SK-N-SH treated with all-trans-retinoic acid at 6 μM for 48 hours (cell line): ENCODE measurements around the gene FAAH.
A peak's percentile ranks its signal among the peaks of the same experiment; 100 is the strongest.

ENCODE experiments used
- ATAC-seq: fragments of 200-7000 bp; cut with Tn5 transposase; 3 replicates; pipeline ENCODE4 v1.9.1; 2020; ENCODE audit warnings: mild to moderate bottlenecking, moderate library complexity
- ARNTL ChIP-seq: fragments of 450-650 bp; formaldehyde crosslinking; IDR thresholded peaks from 2 replicates; pipeline ENCODE4 v1.5.0; 2020; ENCODE audit warnings: low read depth, mild to moderate bottlenecking, moderate library complexity, borderline replicate concordance
- BACH2 ChIP-seq: fragments of 250-450 bp; sonication (Bioruptor Pico); IDR thresholded peaks from 2 replicates; pipeline ENCODE4 v1.9.0; 2021; ENCODE audit warnings: mild to moderate bottlenecking, borderline replicate concordance
- CREB5 ChIP-seq: fragments of 250-450 bp; sonication (Bioruptor Pico); IDR thresholded peaks from 2 replicates; pipeline ENCODE4 v1.5.1; 2020; ENCODE audit warnings: low read depth, mild to moderate bottlenecking, moderate library complexity
- CSDC2 ChIP-seq: fragments of 250-450 bp; sonication (Bioruptor Pico); IDR thresholded peaks from 2 replicates; pipeline ENCODE4 v1.5.0; 2020; ENCODE audit warnings: mild to moderate bottlenecking, moderate library complexity
- ESRRG ChIP-seq: fragments of 250-450 bp; sonication (Bioruptor Pico); IDR thresholded peaks from 2 replicates; pipeline ENCODE4 v1.6.1; 2021; ENCODE audit warnings: mild to moderate bottlenecking
- GLIS3 ChIP-seq: fragments of 250-450 bp; sonication (Bioruptor Pico); IDR thresholded peaks from 2 replicates; pipeline ENCODE4 v1.5.0; 2020; ENCODE audit warnings: mild to moderate bottlenecking, moderate library complexity
- ISL1 ChIP-seq: fragments of 250-450 bp; sonication (Bioruptor Pico); IDR thresholded peaks from 2 replicates; pipeline ENCODE4 v2.1.2; 2022; ENCODE audit warnings: mild to moderate bottlenecking, moderate library complexity
- OSR1 ChIP-seq: fragments of 250-450 bp; sonication (Bioruptor Pico); IDR thresholded peaks from 2 replicates; pipeline ENCODE4 v1.8.0; 2022; ENCODE audit warnings: moderate library complexity, mild to moderate bottlenecking, inconsistent platforms
- PATZ1 ChIP-seq: fragments of 250-450 bp; sonication (Bioruptor Pico); IDR thresholded peaks from 2 replicates; pipeline ENCODE4 v1.8.0; 2020; ENCODE audit warnings: mild to moderate bottlenecking, moderate library complexity, borderline replicate concordance
- POU6F1 ChIP-seq: fragments of 250-450 bp; sonication (Bioruptor Pico); IDR thresholded peaks from 2 replicates; pipeline ENCODE4 v1.8.0; 2021; ENCODE audit warnings: low read depth, mild to moderate bottlenecking, moderate library complexity, borderline replicate concordance
- PPARA ChIP-seq: fragments of 250-450 bp; sonication (Bioruptor Pico); IDR thresholded peaks from 2 replicates; pipeline ENCODE4 v1.5.0; 2020; ENCODE audit warnings: mild to moderate bottlenecking, borderline replicate concordance
- RARB ChIP-seq: fragments of 250-450 bp; sonication (Bioruptor Pico); IDR thresholded peaks from 2 replicates; pipeline ENCODE4 v1.8.0; 2021; ENCODE audit warnings: mild to moderate bottlenecking, moderate library complexity
- SNAI2 ChIP-seq: fragments of 250-450 bp; sonication (Bioruptor Pico); IDR thresholded peaks from 2 replicates; pipeline ENCODE4 v1.5.0; 2020; ENCODE audit warnings: mild to moderate bottlenecking, moderate library complexity
- TCF4 ChIP-seq: fragments of 250-450 bp; sonication (Bioruptor Pico); IDR thresholded peaks from 2 replicates; pipeline ENCODE4 v1.8.0; 2021; ENCODE audit warnings: mild to moderate bottlenecking, moderate library complexity, borderline replicate concordance
- TOX ChIP-seq: fragments of 250-450 bp; sonication (Bioruptor Pico); IDR thresholded peaks from 2 replicates; pipeline ENCODE4 v1.8.0; 2021; ENCODE audit warnings: mild to moderate bottlenecking, moderate library complexity, borderline replicate concordance
- TSHZ2 ChIP-seq: fragments of 250-450 bp; sonication (Bioruptor Pico); IDR thresholded peaks from 2 replicates; pipeline ENCODE4 v1.5.0; 2020; ENCODE audit warnings: mild to moderate bottlenecking, moderate library complexity
- ZC3H10 ChIP-seq: fragments of 250-450 bp; sonication (Bioruptor Pico); IDR thresholded peaks from 2 replicates; pipeline ENCODE4 v1.5.1; 2021; ENCODE audit warnings: mild to moderate bottlenecking, moderate library complexity
- ZFP3 ChIP-seq: fragments of 250-450 bp; sonication (Bioruptor Pico); IDR thresholded peaks from 2 replicates; pipeline ENCODE4 v1.5.0; 2020; ENCODE audit warnings: mild to moderate bottlenecking, moderate library complexity
- ZNF565 ChIP-seq: fragments of 450-650 bp; formaldehyde crosslinking; conservative IDR thresholded peaks from 2 replicates; pipeline ENCODE4 v1.5.0; 2020; ENCODE audit warnings: low read depth, mild to moderate bottlenecking, moderate library complexity
- ZNF8 ChIP-seq: fragments of 450-650 bp; formaldehyde crosslinking; IDR thresholded peaks from 2 replicates; pipeline ENCODE4 v1.5.0; 2020; ENCODE audit warnings: mild to moderate bottlenecking, moderate library complexity

FAAH gene

GRCh38 chr1:46436844-46437243, 42.7 kb downstream of the FAAH start (continued):
- no peak for TF ChIP-seq ISL1 (CRISPR knock-in tag)
- no peak for TF ChIP-seq SNAI2
- no peak for TF ChIP-seq RARB
- TF ChIP-seq ZFP3: no peak

- no peak for ATAC-seq
- TF ChIP-seq ZC3H10 (CRISPR knock-in tag) (no peak), ESRRG (CRISPR knock-in tag) (no peak), PATZ1 (CRISPR knock-in tag) (no peak), SNAI2 (no peak), CREB5 (CRISPR knock-in tag) (no peak), CSDC2 (CRISPR knock-in tag) (no peak), TCF4 (no peak), GLIS3 (CRISPR knock-in tag) (no peak), ZFP3 (no peak), TOX (CRISPR knock-in tag) (no peak)
- TF ChIP-seq, all 23 proteins: peak for 0
Measured at GRCh38 chr1:46437723-46438122, 43.6 kb downstream of the FAAH start.

- no peak for ATAC-seq
Measured at GRCh38 chr1:46438346-46438745, 44.2 kb downstream of the FAAH start.

GRCh38 chr1:46440478-46440877, 46.4 kb downstream of the FAAH start:
- no peak for TF ChIP-seq TSHZ2 (CRISPR knock-in tag)
- TF ChIP-seq PPARA (CRISPR knock-in tag): no peak
- TF ChIP-seq ZNF565 (CRISPR knock-in tag): no peak
- no peak for TF ChIP-seq POU6F1
- no peak for ATAC-seq

More at GRCh38 chr1:46438346-46438745, 44.2 kb downstream of the FAAH start:
- TF ChIP-seq ZNF8 (CRISPR knock-in tag): no peak
- TF ChIP-seq CREB5 (CRISPR knock-in tag): no peak
- no peak for TF ChIP-seq ZNF565 (CRISPR knock-in tag)
- TF ChIP-seq ZFP3: no peak
- no peak for TF ChIP-seq RARB
- TF ChIP-seq, all 23 proteins: peak for 0

- peak; percentile 93 for ATAC-seq
- TF ChIP-seq BACH2 (CRISPR knock-in tag): no peak
- TF ChIP-seq CSDC2 (CRISPR knock-in tag): no peak
- no peak for TF ChIP-seq GLIS3 (CRISPR knock-in tag)
- no peak for TF ChIP-seq ARNTL (CRISPR knock-in tag)
- TF ChIP-seq ZFP3: no peak
- TF ChIP-seq OSR1 (CRISPR knock-in tag): no peak
- no peak for TF ChIP-seq TOX (CRISPR knock-in tag)
Measured at GRCh38 chr1:46442317-46443161, 48.4 kb downstream of the FAAH start.
